HCT116 (cell line): ENCODE data around the gene CRYBG2.

Experiments
- EZH2 ChIP-seq: fragments of 200-600 bp; sonication (generic); IDR thresholded peaks from 2 replicates; pipeline ENCODE4 v1.6.1; 2017; ENCODE audit warnings: antibody characterized with exemption, mixed run types
- FOSL1 ChIP-seq: IDR thresholded peaks from 2 replicates; pipeline ENCODE4 v1.6.1; 2012; ENCODE audit warnings: low read depth
- JUND ChIP-seq: IDR thresholded peaks from 2 replicates; pipeline ENCODE4 v1.6.1; 2012
- MAX ChIP-seq: IDR thresholded peaks from 2 replicates; pipeline ENCODE4 v1.6.1; 2012
- POLR2A ChIP-seq: IDR thresholded peaks from 2 replicates; pipeline ENCODE4 v1.7.0; 2011; ENCODE audit warnings: borderline replicate concordance; ENCODE audit not compliant: insufficient read depth, insufficient read length; ENCODE audit errors: extremely low read depth
- RAD21 ChIP-seq: IDR thresholded peaks from 2 replicates; pipeline ENCODE4 v1.6.1; 2012; ENCODE audit warnings: low read depth, mild to moderate bottlenecking
- REST ChIP-seq: IDR thresholded peaks from 2 replicates; pipeline ENCODE4 v1.6.1; 2012; ENCODE audit warnings: low read depth
- SIN3A ChIP-seq: IDR thresholded peaks from 2 replicates; pipeline ENCODE4 v1.6.1; 2012; ENCODE audit warnings: low read depth
- YY1 ChIP-seq: IDR thresholded peaks from 2 replicates; pipeline ENCODE4 v1.6.1; 2011; ENCODE audit warnings: low read length, low read depth, moderate library complexity, mild to moderate bottlenecking; ENCODE audit not compliant: insufficient replicate concordance; ENCODE audit errors: extremely low read depth
- ZFX ChIP-seq: fragments of 450-650 bp; IDR thresholded peaks from 2 replicates; pipeline ENCODE4 v1.6.1; 2017
- ZNF274 ChIP-seq: fragments of 200-500 bp; sonication (Bioruptor generic); IDR thresholded peaks from 2 replicates; pipeline ENCODE4 v1.6.1; 2014; ENCODE audit warnings: mild to moderate bottlenecking, low read depth, low read length, inconsistent platforms
- TF ChIP-seq, protein P1 (sequence below): IDR thresholded peaks from 2 replicates; pipeline ENCODE4 v1.6.1; 2012
- TF ChIP-seq, protein P2 (sequence below), 3 experiments: fragments of 200-600 bp in 1 of 3; sonication (generic) in 1 of 3; IDR thresholded peaks in 2 of 3; conservative IDR thresholded peaks in 1 of 3; 2 replicates each; pipeline ENCODE4 v1.5.1; 2012 to 2017; ENCODE audit warnings: low read depth in 2 of 3, low read length in 2 of 3, antibody characterized with exemption in 1 of 3, borderline replicate concordance in 1 of 3, control low read depth in 1 of 3, mild to moderate bottlenecking in 1 of 3, mixed read lengths in 1 of 3, mixed run types in 1 of 3, moderate library complexity in 1 of 3; ENCODE audit not compliant: insufficient read depth in 1 of 3

DNA sequence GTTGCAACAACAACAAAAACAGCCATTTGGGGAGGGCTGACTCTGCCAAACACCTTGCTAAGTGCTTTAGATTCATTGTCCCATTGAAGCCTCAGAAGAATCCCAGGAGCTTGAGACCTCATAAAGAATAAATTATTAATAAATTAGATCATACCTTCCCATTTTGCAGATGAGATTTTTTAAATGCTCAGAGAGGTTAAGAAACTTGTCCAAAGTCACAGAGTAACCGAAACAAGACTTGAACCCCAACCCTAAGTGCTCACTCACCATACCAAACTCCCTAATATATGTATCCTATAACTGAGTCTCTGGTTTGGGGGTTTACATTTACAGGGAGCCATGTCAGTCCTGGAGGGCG is 3.6 kb downstream of the CRYBG2 start:
- no peak for TF ChIP-seq SIN3A
- no peak for TF ChIP-seq EZH2
- TF ChIP-seq, protein P1, sequence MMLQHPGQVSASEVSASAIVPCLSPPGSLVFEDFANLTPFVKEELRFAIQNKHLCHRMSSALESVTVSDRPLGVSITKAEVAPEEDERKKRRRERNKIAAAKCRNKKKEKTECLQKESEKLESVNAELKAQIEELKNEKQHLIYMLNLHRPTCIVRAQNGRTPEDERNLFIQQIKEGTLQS, result no peak
- no peak for TF ChIP-seq POLR2A
- TF ChIP-seq RAD21, result no peak
- TF ChIP-seq, protein P2, sequence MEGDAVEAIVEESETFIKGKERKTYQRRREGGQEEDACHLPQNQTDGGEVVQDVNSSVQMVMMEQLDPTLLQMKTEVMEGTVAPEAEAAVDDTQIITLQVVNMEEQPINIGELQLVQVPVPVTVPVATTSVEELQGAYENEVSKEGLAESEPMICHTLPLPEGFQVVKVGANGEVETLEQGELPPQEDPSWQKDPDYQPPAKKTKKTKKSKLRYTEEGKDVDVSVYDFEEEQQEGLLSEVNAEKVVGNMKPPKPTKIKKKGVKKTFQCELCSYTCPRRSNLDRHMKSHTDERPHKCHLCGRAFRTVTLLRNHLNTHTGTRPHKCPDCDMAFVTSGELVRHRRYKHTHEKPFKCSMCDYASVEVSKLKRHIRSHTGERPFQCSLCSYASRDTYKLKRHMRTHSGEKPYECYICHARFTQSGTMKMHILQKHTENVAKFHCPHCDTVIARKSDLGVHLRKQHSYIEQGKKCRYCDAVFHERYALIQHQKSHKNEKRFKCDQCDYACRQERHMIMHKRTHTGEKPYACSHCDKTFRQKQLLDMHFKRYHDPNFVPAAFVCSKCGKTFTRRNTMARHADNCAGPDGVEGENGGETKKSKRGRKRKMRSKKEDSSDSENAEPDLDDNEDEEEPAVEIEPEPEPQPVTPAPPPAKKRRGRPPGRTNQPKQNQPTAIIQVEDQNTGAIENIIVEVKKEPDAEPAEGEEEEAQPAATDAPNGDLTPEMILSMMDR (IDR thresholded peaks at IDR 0.05 in 2 of 3, conservative IDR thresholded peaks at IDR 0.05 in 1 of 3; ENCODE audit: borderline replicate concordance in 1 of 3, insufficient read depth in 1 of 3, low read depth in 2 of 3, low read length in 2 of 3), result no peak
- no peak for TF ChIP-seq FOSL1
- no peak for TF ChIP-seq REST
- no peak for TF ChIP-seq MAX
- no peak for TF ChIP-seq ZFX
- TF ChIP-seq JUND, result no peak
- no peak for TF ChIP-seq YY1
- no peak for TF ChIP-seq ZNF274
